HepG2 (cell line): ENCODE data around the gene CLRN2. TPM values are rescaled to one million over a fixed set of nuclear protein-coding genes. Genes with fewer than 3 reads are reported as not detected.

Source experiments
- BCLAF1 ChIP-seq: fragments of 450-650 bp; IDR thresholded peaks from 2 replicates; pipeline ENCODE4 v1.6.1; 2017; ENCODE audit warnings: mild to moderate bottlenecking
- CTCF ChIP-seq: sonication (generic); formaldehyde crosslinking; IDR thresholded peaks from 2 replicates; pipeline ENCODE4 v1.5.0; 2020; ENCODE audit warnings: mild to moderate bottlenecking, missing genetic modification reagents, moderate library complexity
- ELF3 ChIP-seq: IDR thresholded peaks from 2 replicates; pipeline ENCODE4 v1.6.1; 2016; ENCODE audit warnings: missing genetic modification reagents, missing compliant biosample characterization
- GATA4 ChIP-seq: sonication (generic); IDR thresholded peaks from 2 replicates; pipeline ENCODE4 v1.6.1; 2016; ENCODE audit warnings: antibody characterized with exemption, low read depth, borderline replicate concordance
- NKX3-1 ChIP-seq: sonication (generic); formaldehyde crosslinking; IDR thresholded peaks from 2 replicates; pipeline ENCODE4 v1.5.0; 2020; ENCODE audit warnings: missing genetic modification reagents
- PHF5A ChIP-seq: IDR thresholded peaks from one replicate; pipeline ENCODE4 v1.6.1; 2018; ENCODE audit warnings: low read depth, missing genetic modification reagents; ENCODE audit not compliant: unreplicated experiment
- PRPF4 ChIP-seq: fragments of 200-400 bp; formaldehyde crosslinking; IDR thresholded peaks from 2 replicates; pipeline ENCODE4 v1.6.1; 2016; ENCODE audit warnings: low read length, low read depth; ENCODE audit not compliant: poor library complexity, severe bottlenecking
- SKIL ChIP-seq: sonication (generic); formaldehyde crosslinking; IDR thresholded peaks from 2 replicates; pipeline ENCODE4 v1.8.0; 2022; ENCODE audit warnings: missing genetic modification reagents, mild to moderate bottlenecking, moderate library complexity, borderline replicate concordance
- STAT5B ChIP-seq: sonication (generic); formaldehyde crosslinking; IDR thresholded peaks from 2 replicates; pipeline ENCODE4 v1.4.0; 2020; ENCODE audit warnings: missing genetic modification reagents
- ZNF12 ChIP-seq: sonication (generic); formaldehyde crosslinking; IDR thresholded peaks from 2 replicates; pipeline ENCODE4 v1.5.0; 2020; ENCODE audit warnings: missing genetic modification reagents
- ZNF280D ChIP-seq: sonication (generic); formaldehyde crosslinking; IDR thresholded peaks from 2 replicates; pipeline ENCODE4 v1.5.1; 2020; ENCODE audit warnings: mild to moderate bottlenecking, missing genetic modification reagents
- ZNF331 ChIP-seq: sonication (generic); formaldehyde crosslinking; IDR thresholded peaks from 2 replicates; pipeline ENCODE4 v1.4.0; 2020; ENCODE audit warnings: missing genetic modification reagents
- ZNF768 ChIP-seq: sonication (generic); formaldehyde crosslinking; IDR thresholded peaks from 2 replicates; pipeline ENCODE4 v1.4.0; 2020; ENCODE audit warnings: missing genetic modification reagents
- polyA plus RNA-seq, 8 experiments: library from polyadenylated mRNA; depleted of rRNA in 3 of 8; stranded (reverse) in 7 of 8; unstranded in 1 of 8; fragments of >200 nt; fragmentation: Illumina TruSeq in 4 of 8; extraction: Trizol in 4 of 8; gene quantifications; 2 replicates each; pipeline versions ENCODE4 v1.2.1 to v1.2.3, GENCODE V29; 2011 to 2016; ENCODE audit warnings: low read depth in 4 of 8, missing spikeins in 1 of 8, mixed read lengths in 1 of 8; ENCODE audit not compliant: insufficient read depth in 1 of 8
- total RNA-seq, 5 experiments: library from RNA; depleted of rRNA; stranded (reverse); fragments of >200 nt; fragmentation: Illumina TruSeq; extraction: Trizol; gene quantifications; 2 replicates each; pipeline ENCODE4 v1.2.3, GENCODE V29; 2016; ENCODE audit warnings: low read depth in 1 of 5
- TF ChIP-seq, protein P1 (sequence below): sonication (generic); formaldehyde crosslinking; IDR thresholded peaks from 2 replicates; pipeline ENCODE4 v1.5.1; 2020; ENCODE audit warnings: mild to moderate bottlenecking, missing genetic modification reagents, borderline replicate concordance

Gene CLRN2
- total and polyA plus RNA-seq, 2 of the 13 experiments (the other 11 are each of a cell fraction or from before 2014, with no cell fraction given) = not detected

GRCh38 chr4:17544205-17544604, 29.2 kb downstream of the CLRN2 start (continued):
- TF ChIP-seq ZNF12 (CRISPR knock-in tag) = peak; percentile 55; the same call in 1 of the 2 replicates
- TF ChIP-seq, protein P1, sequence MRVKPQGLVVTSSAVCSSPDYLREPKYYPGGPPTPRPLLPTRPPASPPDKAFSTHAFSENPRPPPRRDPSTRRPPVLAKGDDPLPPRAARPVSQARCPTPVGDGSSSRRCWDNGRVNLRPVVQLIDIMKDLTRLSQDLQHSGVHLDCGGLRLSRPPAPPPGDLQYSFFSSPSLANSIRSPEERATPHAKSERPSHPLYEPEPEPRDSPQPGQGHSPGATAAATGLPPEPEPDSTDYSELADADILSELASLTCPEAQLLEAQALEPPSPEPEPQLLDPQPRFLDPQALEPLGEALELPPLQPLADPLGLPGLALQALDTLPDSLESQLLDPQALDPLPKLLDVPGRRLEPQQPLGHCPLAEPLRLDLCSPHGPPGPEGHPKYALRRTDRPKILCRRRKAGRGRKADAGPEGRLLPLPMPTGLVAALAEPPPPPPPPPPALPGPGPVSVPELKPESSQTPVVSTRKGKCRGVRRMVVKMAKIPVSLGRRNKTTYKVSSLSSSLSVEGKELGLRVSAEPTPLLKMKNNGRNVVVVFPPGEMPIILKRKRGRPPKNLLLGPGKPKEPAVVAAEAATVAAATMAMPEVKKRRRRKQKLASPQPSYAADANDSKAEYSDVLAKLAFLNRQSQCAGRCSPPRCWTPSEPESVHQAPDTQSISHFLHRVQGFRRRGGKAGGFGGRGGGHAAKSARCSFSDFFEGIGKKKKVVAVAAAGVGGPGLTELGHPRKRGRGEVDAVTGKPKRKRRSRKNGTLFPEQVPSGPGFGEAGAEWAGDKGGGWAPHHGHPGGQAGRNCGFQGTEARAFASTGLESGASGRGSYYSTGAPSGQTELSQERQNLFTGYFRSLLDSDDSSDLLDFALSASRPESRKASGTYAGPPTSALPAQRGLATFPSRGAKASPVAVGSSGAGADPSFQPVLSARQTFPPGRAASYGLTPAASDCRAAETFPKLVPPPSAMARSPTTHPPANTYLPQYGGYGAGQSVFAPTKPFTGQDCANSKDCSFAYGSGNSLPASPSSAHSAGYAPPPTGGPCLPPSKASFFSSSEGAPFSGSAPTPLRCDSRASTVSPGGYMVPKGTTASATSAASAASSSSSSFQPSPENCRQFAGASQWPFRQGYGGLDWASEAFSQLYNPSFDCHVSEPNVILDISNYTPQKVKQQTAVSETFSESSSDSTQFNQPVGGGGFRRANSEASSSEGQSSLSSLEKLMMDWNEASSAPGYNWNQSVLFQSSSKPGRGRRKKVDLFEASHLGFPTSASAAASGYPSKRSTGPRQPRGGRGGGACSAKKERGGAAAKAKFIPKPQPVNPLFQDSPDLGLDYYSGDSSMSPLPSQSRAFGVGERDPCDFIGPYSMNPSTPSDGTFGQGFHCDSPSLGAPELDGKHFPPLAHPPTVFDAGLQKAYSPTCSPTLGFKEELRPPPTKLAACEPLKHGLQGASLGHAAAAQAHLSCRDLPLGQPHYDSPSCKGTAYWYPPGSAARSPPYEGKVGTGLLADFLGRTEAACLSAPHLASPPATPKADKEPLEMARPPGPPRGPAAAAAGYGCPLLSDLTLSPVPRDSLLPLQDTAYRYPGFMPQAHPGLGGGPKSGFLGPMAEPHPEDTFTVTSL (CRISPR knock-in tag) = no peak; the same call in 1 of the 2 replicates
- TF ChIP-seq ELF3 = peak; percentile 99
- TF ChIP-seq STAT5B (CRISPR knock-in tag) = no peak
- TF ChIP-seq BCLAF1 = no peak
- 0 out of 2 replicates have a peak, but pooled peaks have one; percentile 45 for TF ChIP-seq NKX3-1 (CRISPR knock-in tag)
- TF ChIP-seq ZNF768 = no peak
- TF ChIP-seq GATA4 = no peak; the same call in 1 of the 2 replicates
- TF ChIP-seq PHF5A = peak; percentile 41
- no peak for TF ChIP-seq CTCF (CRISPR knock-in tag)
- peak; percentile 71; the same call in 1 of the 2 replicates for TF ChIP-seq SKIL (CRISPR knock-in tag)
- TF ChIP-seq ZNF331 (CRISPR knock-in tag) = peak; percentile 77
- no peak for TF ChIP-seq PRPF4
- no peak for TF ChIP-seq ZNF280D (CRISPR knock-in tag)
